ENCODE results near the gene NMT2. TPM values are rescaled to one million over a fixed set of nuclear protein-coding genes. Genes with fewer than 3 reads are reported as not detected.

NMT2 gene
- total RNA-seq, 4 donors from 2014 or later = 57.5 to 102 (median 76.6) TPM

GRCh38 chr10:15166325-15166724 is 2.2 kb downstream of the NMT2 start:
- no peak for TF ChIP-seq CTCF (IDR thresholded peaks at IDR 0.05; ENCODE audit: low read depth)

- no peak for TF ChIP-seq CTCF (IDR thresholded peaks at IDR 0.05; ENCODE audit: low read depth)
These were observed 5.2 kb downstream of the NMT2 start for GRCh38 chr10:15163253-15163828.

GRCh38 chr10:15158972-15159371 is 9.5 kb downstream of the NMT2 start:
- TF ChIP-seq CTCF (IDR thresholded peaks at IDR 0.05; ENCODE audit: low read depth) = no peak

- no peak for TF ChIP-seq CTCF (IDR thresholded peaks at IDR 0.05; ENCODE audit: low read depth)
These were observed 10.0 kb downstream of the NMT2 start for GRCh38 chr10:15158448-15158847.

GRCh38 chr10:15155978-15156656 is 12.4 kb downstream of the NMT2 start:
- TF ChIP-seq CTCF (IDR thresholded peaks at IDR 0.05; ENCODE audit: low read depth) = no peak

GRCh38 chr10:15152556-15152955 is 15.9 kb downstream of the NMT2 start:
- TF ChIP-seq CTCF (IDR thresholded peaks at IDR 0.05; ENCODE audit: low read depth) = no peak

- TF ChIP-seq CTCF (IDR thresholded peaks at IDR 0.05; ENCODE audit: low read depth) = no peak
These were observed 17.9 kb downstream of the NMT2 start for GRCh38 chr10:15150563-15150962.

All from subcutaneous adipose tissue (tissue), 4 donors.